Left ventricle myocardium superior (tissue), 1 donor: Measurements from ENCODE around the gene SLIT1. TPM values are rescaled to one million over a fixed set of nuclear protein-coding genes. Genes with fewer than 3 reads are reported as not detected.

Source experiments
- ATAC-seq: fragments of 200-7000 bp; cut with Tn5 transposase; one replicate; pipeline ENCODE4 v1.9.1; 2020; ENCODE audit warnings: mild to moderate bottlenecking, moderate library complexity
- DNase-seq: peaks from one replicate; pipeline ENCODE4 v3.0.0-alpha.2; 2020
- intact Hi-C: fragments of 100-400 bp; cut with micrococcal nuclease; formaldehyde crosslinking; loops from one replicate; pipeline ENCODE4 v1.11.0; 2022
- long read RNA-seq: library from polyadenylated mRNA; unstranded; transcript quantifications from one replicate; pipeline ENCODE4 v2.0.0, GENCODE V29; 2021
- total RNA-seq: library from RNA; stranded (reverse); fragmentation: NEBNext Ultra II Directional; extraction: Animal tissue kit (Norgen Biotek cat#: 25700); gene quantifications from one replicate; pipeline ENCODE4 v1.2.1, GENCODE V29; 2021
- donor health status: DM: no; HTN: yes; CAD: no; lungs with severe emphysema.

Gene SLIT1
- 0.17 TPM for total RNA-seq
- long read RNA-seq: 0 reads

- ATAC-seq (peak; percentile 27), DNase-seq (no peak)
- intact Hi-C loops: no loop called here
Measured at GRCh38 chr10:97185326-97186058, at the start of gene SLIT1. TSS of gene SLIT1 (minus strand) at chr10:97185959. CDS start at chr10:97185674, 285 bp downstream.

GRCh38 chr10:97235353-97235752 lies 49.6 kb upstream of the SLIT1 start:
- ATAC-seq (no peak), DNase-seq (no peak)
- intact Hi-C loops: no loop called here

GRCh38 chr10:97234400-97234799 lies 48.6 kb upstream of the SLIT1 start:
- intact Hi-C loops: no loop called here
- no peak for DNase-seq

DNA sequence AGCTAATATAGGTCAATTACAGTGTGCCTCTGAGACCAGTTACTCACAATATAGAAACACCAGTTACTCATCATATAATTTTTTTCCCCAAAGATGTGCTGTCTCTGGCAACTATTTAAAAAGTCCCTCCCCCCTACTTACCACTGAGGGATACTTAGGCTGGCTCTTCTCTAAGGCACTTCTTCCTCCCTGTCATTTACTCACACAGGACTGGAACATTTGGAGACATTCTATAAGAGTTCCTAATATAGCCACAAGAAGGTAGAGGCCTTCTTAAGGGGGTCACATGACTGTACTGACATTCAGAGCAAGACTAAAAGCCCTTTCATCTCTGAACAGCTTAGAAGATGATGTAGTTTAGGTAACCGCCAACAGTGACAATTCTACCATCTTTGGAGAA lies 44.4 kb upstream of the SLIT1 start:
- ATAC-seq (no peak), DNase-seq (no peak)
- intact Hi-C loops: no loop called here

More at GRCh38 chr10:97234400-97234799, 48.6 kb upstream of the SLIT1 start:
- no peak for ATAC-seq

DNA sequence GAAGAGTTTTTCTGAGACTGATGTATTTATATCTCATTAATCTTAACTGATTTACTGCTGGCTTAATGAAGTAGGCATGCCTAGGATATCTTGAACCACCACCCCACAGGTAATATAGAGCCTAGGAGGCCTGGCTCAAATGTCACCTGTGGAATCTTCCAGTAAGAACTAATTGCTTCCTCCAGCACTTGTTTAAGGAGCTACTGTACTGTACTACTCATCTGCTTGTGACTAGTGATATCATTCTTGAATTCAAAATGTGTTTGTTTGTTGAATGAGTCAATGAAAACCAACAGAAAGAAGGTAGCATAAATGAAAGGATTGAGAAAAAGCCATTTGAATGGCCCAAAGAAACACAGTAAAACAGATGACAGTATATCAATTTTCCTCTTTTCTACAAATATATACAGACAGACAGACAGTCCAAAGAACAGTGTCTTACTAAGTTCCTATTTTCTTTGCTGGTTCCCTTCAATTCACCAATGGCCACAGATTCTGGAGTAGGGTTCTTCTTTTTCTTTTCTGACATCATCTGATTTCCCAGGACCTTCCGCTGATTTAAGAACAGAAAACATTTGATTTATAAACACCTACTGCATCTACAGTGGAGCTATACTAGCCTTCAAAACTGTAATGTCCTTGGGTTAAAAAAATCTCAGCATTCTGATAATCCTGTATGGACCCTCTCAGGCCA lies 43.7 kb upstream of the SLIT1 start:
- ATAC-seq: no peak
- intact Hi-C loops: no loop called here
- DNase-seq: no peak

DNA sequence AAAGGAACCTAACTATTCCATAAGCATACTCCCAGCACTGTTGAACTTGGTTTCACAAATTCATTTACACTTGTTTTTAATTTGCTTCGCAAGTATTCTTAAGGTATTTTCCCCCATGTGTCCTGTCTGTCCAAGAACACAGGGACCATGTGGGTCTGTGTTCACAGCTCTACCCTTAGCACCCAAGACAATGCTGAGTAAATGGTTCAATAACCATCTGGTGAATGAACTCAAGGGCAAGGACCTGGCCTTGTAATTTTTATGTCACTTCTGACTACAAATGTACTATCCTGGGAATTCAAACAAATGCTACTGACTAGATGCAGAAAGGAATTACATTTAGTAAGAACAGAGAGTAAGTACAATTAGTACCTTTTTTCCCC lies 43.0 kb upstream of the SLIT1 start:
- no peak for ATAC-seq
- intact Hi-C loops: no loop called here
- no peak for DNase-seq

GRCh38 chr10:97228130-97228774 lies 42.5 kb upstream of the SLIT1 start:
- no peak for ATAC-seq
- DNase-seq: no peak
- intact Hi-C loops: no loop called here

DNA sequence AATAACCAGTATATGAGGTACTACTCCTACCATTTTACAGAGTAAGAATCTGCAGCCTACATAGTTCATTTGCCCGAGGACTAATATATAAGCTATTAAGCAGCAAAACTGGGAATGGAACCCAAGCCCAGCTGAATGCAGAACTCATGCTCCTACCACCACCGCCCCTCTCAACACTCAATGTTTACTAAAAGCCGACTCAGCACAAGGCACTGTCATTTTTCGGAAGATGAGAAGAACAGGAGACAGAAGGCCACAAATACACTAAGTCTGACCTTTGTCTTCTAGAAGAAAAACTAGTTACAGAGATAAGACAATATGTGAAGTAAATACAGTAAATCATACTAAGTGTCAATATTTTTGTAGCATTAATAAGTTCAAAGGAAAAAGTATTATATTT lies 40.6 kb upstream of the SLIT1 start:
- ATAC-seq: no peak
- intact Hi-C loops: no loop called here
- DNase-seq: no peak

DNA sequence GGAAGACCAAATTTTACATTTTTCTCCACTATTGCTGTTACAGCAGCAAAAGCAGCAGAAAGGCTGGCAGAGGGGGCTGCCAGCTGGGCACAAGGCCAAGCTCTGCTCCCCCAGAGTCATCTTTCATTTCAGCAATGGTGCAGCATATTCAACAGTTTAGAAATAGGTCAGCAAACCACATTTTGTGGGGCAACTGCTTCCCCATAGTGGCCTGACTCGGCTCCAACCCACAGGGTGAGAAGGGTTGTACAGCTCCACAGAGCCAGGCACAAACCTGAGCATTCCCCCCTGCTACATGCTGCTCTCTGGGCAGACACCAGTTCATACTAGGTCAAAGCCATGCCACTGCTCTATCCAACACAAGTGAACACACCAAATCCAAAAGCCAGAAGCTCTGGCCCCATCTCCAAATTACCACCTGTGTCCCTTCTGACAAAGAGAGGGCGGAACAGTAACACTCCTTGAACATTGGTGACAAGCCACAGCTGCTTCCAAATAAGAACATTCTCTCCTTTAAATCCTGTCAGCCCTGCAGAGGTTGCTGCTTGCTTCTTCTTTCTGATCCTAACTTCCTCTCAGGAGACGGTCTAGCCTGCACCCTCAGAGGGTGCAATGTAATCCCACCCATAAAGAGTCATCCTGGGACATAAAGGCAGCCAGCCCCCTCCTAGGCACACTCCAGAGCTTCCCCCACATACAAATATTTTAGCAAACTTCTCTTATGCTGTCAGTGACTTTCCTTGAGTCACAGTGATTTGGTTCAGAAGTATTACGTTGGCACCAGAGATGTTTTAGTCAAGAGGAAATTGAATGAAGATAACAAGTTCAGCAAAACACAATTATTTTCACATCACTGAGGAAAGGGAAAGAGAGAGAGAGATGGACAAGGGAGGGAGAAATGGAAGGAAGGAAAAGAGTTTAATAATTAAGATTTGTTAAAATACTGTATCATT lies 39.0 kb upstream of the SLIT1 start:
- no peak for DNase-seq
- ATAC-seq: no peak
- intact Hi-C loops: no loop called here

- DNase-seq (no peak), ATAC-seq (no peak)
- intact Hi-C loops: no loop called here
Measured at GRCh38 chr10:97222326-97222961, 36.7 kb upstream of the SLIT1 start.

DNA sequence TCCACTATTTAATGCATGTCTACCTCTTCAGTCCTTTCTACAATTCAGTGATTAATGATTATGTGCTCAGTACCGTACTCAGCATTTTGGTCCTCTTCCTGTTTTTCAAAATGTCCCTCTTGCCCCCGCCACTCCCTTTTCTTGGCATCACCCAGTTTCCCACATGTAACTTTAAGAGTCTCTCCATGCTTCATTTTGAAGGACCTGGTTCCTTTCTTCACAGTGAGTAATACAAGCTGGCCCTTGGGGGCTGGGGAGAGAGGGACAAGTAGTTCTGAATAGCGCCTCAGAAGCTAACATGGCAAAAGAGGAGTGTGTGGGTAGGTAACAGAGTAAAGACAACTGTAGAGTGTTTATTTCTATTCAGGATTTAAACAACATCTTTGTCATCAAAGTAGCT lies 34.6 kb upstream of the SLIT1 start:
- DNase-seq (no peak), ATAC-seq (no peak)
- intact Hi-C loops: no loop called here

GRCh38 chr10:97217299-97217698 lies 31.5 kb upstream of the SLIT1 start:
- no peak for DNase-seq
- ATAC-seq: no peak
- intact Hi-C loops: no loop called here

DNA sequence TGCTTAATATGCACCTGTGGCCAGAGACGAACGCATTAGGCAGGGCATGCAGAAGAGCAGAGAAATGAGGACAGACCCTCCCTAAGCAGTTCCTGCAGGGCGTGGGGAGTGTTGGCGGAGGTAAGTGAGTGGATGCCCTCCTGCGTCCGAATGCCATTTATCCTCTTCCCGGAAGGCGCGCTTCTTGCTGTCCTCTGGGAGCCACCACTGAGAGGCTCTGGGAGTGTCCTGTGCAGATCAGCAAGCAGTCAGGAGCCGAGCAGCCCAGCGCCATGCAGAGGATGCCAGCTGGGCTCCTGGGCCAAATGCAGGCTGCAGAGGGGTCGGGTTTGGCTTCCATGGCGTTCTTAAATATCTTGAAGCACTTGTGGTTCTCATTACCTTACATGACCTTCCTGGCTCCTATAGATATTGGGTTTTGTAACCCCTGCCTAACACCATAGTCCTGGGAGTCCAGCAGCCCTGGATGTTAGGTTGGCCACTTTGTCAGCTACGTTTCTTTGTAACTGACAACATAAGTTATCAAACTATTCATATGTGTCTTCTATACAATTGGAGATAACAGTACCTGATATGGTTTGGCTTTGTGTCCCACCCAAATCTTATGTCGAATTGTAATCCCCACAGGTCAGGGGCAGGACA lies 30.0 kb upstream of the SLIT1 start:
- no peak for DNase-seq
- intact Hi-C loops: no loop called here
- ATAC-seq: no peak

GRCh38 chr10:97213431-97213830 lies 27.7 kb upstream of the SLIT1 start:
- no peak for ATAC-seq
- DNase-seq: no peak
- intact Hi-C loops: no loop called here

DNA sequence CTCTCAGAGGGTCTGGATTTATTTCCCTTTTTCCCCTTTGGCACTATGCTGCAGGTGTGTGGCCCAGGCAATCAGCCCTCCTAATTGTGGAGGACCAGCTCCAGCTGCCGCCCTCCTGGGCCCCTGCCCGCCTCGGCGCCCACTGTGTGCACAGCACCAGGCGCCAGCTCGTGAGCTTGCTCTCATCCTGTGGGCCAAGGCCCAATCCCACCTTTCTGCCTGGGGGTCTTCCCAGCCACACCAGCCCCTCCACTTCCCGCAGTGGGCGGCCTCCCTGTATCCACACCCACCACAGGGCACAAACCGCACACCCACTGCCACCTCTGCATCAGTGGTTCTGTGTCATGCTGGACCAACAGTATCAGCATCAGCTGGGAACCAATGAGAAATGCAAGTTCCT lies 25.5 kb upstream of the SLIT1 start:
- DNase-seq (no peak), ATAC-seq (no peak)
- intact Hi-C loops: no loop called here

- ATAC-seq (peak; percentile 71), DNase-seq (peak; percentile 70)
- intact Hi-C loops: no loop called here
Measured at GRCh38 chr10:97210543-97210960, 24.8 kb upstream of the SLIT1 start.

DNA sequence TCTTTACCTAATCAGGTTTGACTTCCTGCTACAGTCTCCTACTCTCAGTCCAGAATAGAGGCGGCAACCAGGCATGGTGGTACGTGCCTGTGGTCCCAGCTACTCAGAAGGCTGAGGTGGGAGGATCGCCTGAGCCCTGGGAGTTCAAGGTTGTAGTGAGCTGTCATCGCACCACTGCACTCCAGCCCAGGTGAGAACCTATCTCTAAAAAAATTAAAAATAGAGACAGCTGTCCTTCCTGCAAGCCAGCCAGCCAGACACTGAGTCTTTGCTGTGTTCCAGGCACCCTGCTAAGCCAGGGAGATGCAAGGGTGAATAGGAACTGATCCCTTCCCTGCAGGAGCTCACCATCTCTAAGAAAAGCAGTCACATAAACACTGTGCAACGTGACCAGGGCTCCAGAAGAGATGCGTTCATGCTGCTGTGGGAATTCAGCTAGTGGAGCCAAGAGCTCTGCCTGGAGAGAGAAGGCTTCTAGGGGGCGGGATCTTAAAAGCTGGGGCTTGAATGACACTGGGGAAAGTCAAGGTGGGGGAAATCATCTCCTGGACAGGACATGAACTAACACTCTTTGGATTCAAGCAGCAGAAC lies 22.1 kb upstream of the SLIT1 start:
- intact Hi-C loops: loop anchor here (10.0 kb wide), 1 partner anchor 133 kb away; no protein-coding TSS in a partner anchor
- DNase-seq (no peak), ATAC-seq (no peak)

GRCh38 chr10:97207131-97207530 lies 21.4 kb upstream of the SLIT1 start:
- ATAC-seq: no peak
- no peak for DNase-seq
- intact Hi-C loops: loop anchor here (10.0 kb wide), 1 partner anchor 132 kb away; no protein-coding TSS in a partner anchor
